ENCODE data around the gene UPB1. TPM values are rescaled to one million over a fixed set of nuclear protein-coding genes. Genes with fewer than 3 reads are reported as not detected.

UPB1 gene
- total and polyA plus RNA-seq, 9 of the 15 experiments (the other 6 are each of a cell fraction or from before 2014, with no cell fraction given) = 0.06 to 0.11 TPM; not detected in 7

GRCh38 chr22:24566899-24567511 lies 71.9 kb downstream of the UPB1 start:
- peaks cover 0 to 4% of the 10 kb centered on the region in 2 experiments; a peak in 1 of 5 replicates for H3K4me1 ChIP-seq (replicated peaks in 1 of 2; ENCODE audit: control insufficient read depth in 2 of 2, insufficient read depth in 2 of 2, low read length in 2 of 2)
- POLR2A ChIA-PET = interaction anchor here (1.2 kb wide), 1 partner anchor 12 kb away, joined by 3 read pairs; the partner anchor contains the start of gene GUCD1
- TF ChIP-seq ZNF395 (CRISPR knock-in tag; IDR thresholded peaks at IDR 0.05) (no peak), ZNF609 (CRISPR knock-in tag; IDR thresholded peaks at IDR 0.05; ENCODE audit: borderline replicate concordance) (no peak), NR0B1 (IDR thresholded peaks at IDR 0.05; ENCODE audit: partially characterized antibody) (no peak), CEBPZ (IDR thresholded peaks at IDR 0.05; ENCODE audit: borderline replicate concordance, low read depth, low read length) (no peak), KAT7 (CRISPR knock-in tag; IDR thresholded peaks at IDR 0.05; ENCODE audit: borderline replicate concordance) (no peak), THRA (IDR thresholded peaks at IDR 0.05) (no peak), CBX2 (IDR thresholded peaks at IDR 0.05; ENCODE audit: insufficient read depth, low read length, poor library complexity, severe bottlenecking) (no peak)

More at GRCh38 chr22:24566899-24567511, 71.9 kb downstream of the UPB1 start:
- Histone ChIP-seq H3K79me2 (ENCODE audit: control insufficient read depth, insufficient read depth, low read length) (peaks cover 57% of the 10 kb centered on the region), H3K27ac (ENCODE audit: extremely low read depth, low read depth, low read length) (no peak overlapping the region), H3K27me3 (ENCODE audit: control insufficient read depth in 2 of 2, insufficient read depth in 2 of 2, low read length in 2 of 2) (no peaks in the 10 kb centered on the region), H3K9me1 (ENCODE audit: control insufficient read depth, insufficient read depth, low read length) (no peaks in the 10 kb centered on the region), H4K20me1 (replicated peaks; ENCODE audit: control insufficient read depth, insufficient read depth, low read length) (peaks cover 13% of the 10 kb centered on the region), H3K36me3 (ENCODE audit: control insufficient read depth, insufficient read depth, low read length) (peaks cover 83% of the 10 kb centered on the region; the same call in 2 of the 3 replicates), H3K4me2 (ENCODE audit: insufficient read depth, low read length) (no peak overlapping the region), H3K4me3 (no peak overlapping the region), H3K9ac (ENCODE audit: insufficient read depth in 1 of 2, low read depth in 2 of 2, low read length in 2 of 2) (no peak overlapping the region), H2AFZ (ENCODE audit: low read depth, low read length) (no peak overlapping the region), H3K9me3 (replicated peaks; ENCODE audit: control insufficient read depth, insufficient read depth, low read depth, low read length) (no peaks in the 10 kb centered on the region)
- in situ Hi-C loops (cut with MboI) (no loop called here), intact Hi-C loops (cut with micrococcal nuclease) (no loop called here)
- CTCF ChIA-PET (ENCODE audit: low intra/inter-chr PET ratio) = no interaction called here
- DNase-seq (ENCODE audit: extremely low read depth in 1 of 4, low spot score in 3 of 4) (no peak), ATAC-seq (no peak), FAIRE-seq (no peak)
- 90% methylated on average over 8 of the region's 8 CpGs for WGBS (ENCODE audit: insufficient coverage, low coverage, missing lambda C conversion rate)
- BruUV-seq (replicated peaks) = no TSS peak

Data from K562 (cell line).